Embryonic facial prominence (tissue), 1 donor: ENCODE data around the gene DNAJB12.
"Not testable (repeated sequence)": the region's sequence is repeated elsewhere in the genome, so short reads cannot be mapped to it uniquely, and the experiment has no call there.

ENCODE experiments used
- DNase-seq: peaks from one replicate; pipeline ENCODE4 v3.0.0-alpha.2; 2016; ENCODE audit errors: extremely low spot score

Gene DNAJB12

GRCh38 chr10:72331575-72332422 lies 22.9 kb downstream of the DNAJB12 start:
- peak; percentile 52 for DNase-seq

DNA sequence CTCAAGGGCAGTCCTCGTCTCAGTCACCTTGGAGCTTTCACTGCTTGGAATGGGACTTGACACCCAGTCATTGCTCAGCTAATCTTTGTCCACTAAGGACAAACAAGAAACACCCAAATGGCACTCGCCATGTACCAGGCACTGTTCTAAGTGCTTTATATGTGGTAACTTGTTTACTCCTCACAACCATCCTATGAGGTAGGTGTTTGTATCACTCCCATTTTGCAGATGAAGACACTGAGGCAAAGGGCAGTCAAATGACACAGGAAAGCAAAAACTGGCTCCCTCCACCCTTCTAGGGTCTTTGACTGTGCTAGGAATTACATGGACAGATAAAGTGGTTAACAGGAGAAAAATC lies 24.7 kb downstream of the DNAJB12 start:
- DNase-seq: no peak

GRCh38 chr10:72329290-72330068 lies 25.2 kb downstream of the DNAJB12 start:
- DNase-seq: no peak

- no peak for DNase-seq
Measured at GRCh38 chr10:72328829-72329204, 25.9 kb downstream of the DNAJB12 start.

DNA sequence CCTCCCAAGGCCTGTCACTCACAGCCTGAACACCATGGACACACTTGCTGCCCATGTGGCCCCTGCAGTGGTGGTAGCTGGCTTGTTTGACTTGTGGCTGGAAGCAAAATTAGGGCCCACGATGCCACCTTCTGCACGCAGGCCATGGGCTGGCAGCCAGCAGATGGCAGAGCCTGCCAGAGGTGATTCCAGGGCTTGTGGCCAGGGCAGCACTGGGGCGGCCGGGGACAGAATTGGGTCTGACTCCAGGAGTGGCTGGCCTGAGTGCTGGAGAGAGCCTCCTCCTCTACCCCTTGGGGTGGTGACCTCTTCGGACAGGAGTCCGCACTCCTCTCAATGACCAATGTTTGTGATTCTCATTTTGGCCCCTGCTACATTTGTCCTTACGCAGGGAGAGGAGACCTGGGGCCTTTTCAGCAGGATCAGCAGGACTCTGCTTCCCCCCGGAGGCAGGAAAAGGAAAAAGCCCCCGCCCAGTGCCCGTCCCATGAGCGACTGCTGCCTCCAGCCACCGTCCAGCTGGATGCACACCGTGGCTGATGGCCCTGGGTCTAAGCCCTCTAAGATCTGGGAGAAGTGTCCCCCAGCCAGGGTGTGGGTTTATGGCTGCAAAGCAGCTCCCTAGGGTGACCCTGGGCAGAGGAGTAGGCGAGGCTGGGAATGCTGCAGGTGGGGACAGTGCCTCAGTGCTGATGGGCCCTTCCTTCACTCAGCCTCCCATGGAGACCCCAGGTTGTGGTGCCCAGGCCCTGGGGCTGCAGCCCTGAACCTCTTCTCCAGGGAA lies 26.5 kb downstream of the DNAJB12 start:
- no peak for DNase-seq

DNA sequence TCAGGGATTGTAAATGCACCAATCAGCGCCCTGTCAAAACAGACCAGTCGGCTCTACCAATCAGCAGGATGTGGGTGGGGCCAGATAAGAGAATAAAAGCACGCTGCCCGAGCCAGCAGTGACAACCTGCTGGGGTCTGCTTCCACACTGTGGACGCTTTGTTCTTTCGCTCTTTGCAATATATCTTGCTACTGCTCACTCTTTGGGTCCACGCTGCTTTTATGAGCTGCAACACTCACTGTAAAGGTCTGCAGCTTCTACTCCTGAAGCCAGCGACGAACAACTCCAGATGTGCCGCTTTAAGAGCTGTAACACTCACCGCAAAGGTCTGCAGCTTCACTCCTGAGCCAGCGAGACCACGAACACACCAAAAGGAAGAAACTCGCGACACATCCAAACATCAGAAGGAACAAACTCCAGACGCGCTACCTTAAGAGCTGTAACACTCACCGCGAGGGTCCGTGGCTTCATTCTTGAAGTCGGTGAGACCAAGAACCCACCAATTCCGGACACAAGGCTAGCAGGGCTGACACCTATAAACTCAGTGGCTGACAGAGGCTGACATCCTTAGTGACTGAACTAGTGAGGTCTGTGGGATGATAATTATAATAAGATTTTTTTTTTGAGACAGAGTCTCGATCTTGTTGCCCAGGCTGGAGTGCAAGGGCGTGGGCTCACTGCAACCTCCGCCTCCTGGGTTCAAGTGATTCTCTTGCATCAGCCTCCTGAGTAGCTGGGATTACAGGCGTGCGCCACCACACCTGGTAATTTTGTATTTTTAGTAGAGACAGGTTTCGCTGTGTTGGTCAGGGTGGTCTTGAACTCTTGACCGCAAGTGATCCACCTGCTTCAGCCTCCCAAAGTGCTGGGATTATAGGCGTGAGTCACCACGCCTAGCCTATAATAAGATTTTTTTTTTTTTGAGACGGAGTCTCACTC lies 27.8 kb downstream of the DNAJB12 start:
- not testable (repeated sequence) for DNase-seq

- DNase-seq: not testable (repeated sequence)
Measured at GRCh38 chr10:72325243-72326175, 29.2 kb downstream of the DNAJB12 start.

GRCh38 chr10:72323771-72324191 lies 30.9 kb downstream of the DNAJB12 start:
- no peak for DNase-seq

DNA sequence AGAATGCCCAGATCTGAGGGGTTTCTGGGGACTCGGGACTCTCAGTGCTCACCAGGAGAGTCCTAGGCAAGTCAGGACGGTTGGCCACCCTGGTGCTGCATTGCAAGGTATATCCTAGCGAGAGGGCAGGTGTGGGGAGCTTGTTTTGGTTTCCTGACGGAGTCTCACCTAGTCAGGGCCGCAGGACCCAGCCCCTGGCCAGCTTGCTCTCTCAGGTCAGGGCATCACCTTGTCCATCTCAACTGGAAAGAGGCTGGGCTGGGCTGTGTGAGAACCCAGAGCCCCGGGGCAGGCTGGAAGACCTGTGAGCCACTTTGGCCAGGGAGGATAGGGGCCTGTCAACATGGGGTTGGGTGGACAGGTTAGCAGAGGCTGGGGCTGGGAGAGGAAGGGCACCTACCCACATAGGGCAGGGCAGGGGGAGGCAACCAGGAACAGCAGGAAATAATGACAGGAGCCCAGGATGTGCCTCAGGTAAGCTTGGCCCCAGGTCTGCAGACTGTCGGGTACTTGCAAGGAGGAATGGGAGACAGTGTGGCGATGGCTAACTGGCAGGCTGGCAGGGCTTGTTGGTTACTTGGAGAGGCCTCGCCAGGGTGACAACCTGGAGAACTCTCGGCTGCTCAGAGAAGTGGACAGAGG lies 31.5 kb downstream of the DNAJB12 start:
- DNase-seq: no peak

GRCh38 chr10:72322280-72323058 lies 32.2 kb downstream of the DNAJB12 start:
- no peak for DNase-seq

- DNase-seq: no peak
Measured at GRCh38 chr10:72322030-72322279, 32.8 kb downstream of the DNAJB12 start.

DNA sequence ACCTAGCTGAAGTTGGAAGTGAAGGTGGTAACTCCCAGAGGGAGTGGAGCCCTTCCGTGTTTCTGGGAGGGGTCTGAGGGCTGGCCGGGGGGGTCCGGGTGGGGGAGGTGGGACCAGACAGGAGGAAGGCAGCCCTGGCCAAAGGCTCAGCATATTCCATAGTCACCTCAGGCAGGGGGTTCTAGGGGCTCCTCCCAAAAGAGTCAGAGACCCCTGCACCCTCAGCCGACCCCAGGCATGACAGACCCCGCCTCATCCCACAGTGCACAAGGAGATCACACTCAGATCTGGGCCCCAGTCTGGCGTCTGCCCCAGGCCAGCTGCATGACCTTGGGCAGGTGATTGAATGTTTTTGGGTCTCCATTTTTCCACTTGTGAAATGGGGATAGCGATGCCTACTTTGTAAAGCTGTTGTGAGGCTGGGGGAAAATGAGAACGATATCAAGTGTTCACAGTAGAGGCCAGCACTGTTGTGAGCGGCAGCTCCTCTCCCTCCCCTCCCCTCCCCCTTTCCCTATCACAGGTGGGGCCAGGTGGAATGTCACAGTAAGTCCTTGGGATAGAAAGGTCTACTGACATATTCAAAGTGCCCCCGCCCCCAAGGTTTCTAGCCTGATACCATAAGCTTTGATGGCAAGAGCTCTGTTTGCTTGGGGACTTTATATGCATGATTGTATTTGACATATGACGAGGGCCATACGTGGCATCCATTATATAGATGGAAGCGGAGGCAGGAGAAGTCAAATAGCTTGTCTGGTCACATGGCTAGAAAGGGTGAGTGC lies 33.3 kb downstream of the DNAJB12 start:
- DNase-seq: no peak

DNA sequence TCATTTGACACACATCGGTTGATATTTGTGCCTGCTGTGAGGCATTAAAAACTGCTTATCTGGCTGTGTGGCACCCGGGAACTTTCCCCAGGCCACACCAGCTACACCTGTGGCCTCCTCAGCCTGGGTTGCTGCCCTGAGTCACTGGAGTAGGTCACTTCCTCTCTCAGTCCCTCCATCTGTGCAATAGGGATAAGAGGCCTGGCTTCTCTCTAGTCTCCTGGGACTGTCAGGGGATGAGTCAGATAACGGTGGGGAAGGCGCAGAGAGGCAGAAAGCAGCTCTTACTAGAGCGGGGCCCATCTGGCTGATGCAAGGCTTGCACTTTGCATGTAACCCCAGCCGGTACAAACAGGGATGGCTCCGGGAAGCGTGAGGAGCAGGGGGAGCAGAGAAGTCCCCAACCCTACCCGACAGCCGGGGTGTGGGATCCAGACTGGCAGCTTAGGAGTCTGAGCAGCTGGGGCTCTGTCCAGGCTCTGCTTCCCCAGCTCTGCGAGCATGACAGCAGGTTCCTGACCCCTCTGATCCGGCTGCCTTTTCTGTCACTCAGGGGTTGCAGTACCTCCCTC lies 34.0 kb downstream of the DNAJB12 start:
- DNase-seq: no peak

GRCh38 chr10:72319416-72320254 lies 35.1 kb downstream of the DNAJB12 start:
- DNase-seq: no peak

DNA sequence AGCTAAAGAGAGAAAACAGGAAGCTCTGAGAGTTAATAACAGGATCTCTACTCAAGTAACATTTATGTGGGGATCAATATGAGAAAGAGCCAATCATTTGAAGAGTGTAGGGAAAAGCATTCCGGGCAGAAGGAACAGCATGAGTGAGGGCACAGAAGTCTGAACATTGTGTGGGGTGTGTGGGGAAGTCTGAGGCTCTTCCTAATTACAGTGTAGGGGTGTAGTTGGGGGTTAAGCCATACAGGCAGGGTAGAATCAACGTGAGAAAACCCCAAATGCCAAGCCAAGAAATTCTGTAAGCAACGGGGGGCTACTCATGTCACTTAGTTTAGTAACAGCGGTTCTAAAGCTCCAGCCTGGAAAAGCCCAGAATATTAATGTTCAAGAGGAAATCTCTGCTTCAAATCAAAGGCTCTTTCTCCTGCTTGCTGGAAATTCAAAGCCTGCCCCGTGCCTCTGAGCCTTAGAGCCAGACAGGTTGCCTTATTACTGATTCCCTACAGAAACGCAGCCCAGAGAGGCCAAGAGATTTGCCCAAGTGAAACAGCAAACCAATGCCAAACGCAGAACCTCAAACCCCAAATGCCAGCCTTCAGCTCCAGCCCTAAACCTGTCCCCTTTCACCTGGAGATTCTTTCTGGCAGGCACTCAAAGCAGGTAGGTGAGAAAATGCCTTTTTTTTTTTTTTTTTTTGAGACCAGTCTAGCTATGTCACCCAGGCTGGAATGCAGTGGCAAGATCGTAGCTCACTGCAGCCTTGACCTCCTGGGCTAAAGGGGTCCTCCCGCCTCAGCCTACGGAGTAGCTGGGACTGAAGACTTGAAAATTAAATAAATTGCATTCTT lies 36.1 kb downstream of the DNAJB12 start:
- DNase-seq: no peak
